RWPE1 (cell line): ENCODE data around the gene YPEL2.

Experiments used
- CTCF ChIA-PET: fragments of 350-600 bp; sonication (Branson Sonifier 250); formaldehyde crosslinking; extraction: SDS; loops from one replicate; lab custom pipeline; 2021; lab: Yijun Ruan, JAX
- POLR2A ChIA-PET: fragments of 400-600 bp; formaldehyde crosslinking; extraction: SDS; loops from one replicate; lab custom pipeline; 2020; ENCODE audit warnings: antibody characterized with exemption; ENCODE audit not compliant: low non-redundant PET; lab: Yijun Ruan, JAX
- DNase-seq: peaks from one replicate; pipeline ENCODE4 v3.0.0; 2012; ENCODE audit warnings: low spot score
- H3K27ac ChIP-seq: fragments of 450-650 bp; 2 replicates; pipeline ENCODE4 v1.5.1; 2017
- CTCF ChIP-seq: fragments of 450-650 bp; conservative IDR thresholded peaks from 2 replicates; pipeline ENCODE4 v1.5.1; 2017; ENCODE audit warnings: low read depth, mild to moderate bottlenecking

YPEL2 gene

GRCh38 chr17:59292174-59292523, 39.3 kb upstream of the YPEL2 start:
- no peak overlapping the region for H3K27ac ChIP-seq
- ChIA-PET POLR2A (interaction anchor here (0.7 kb wide), 1 partner anchor 1122 kb away, joined by 8 read pairs; no protein-coding TSS in a partner anchor), CTCF (no interaction called here)
- no peak for TF ChIP-seq CTCF
- no peak for DNase-seq

GRCh38 chr17:59296190-59296589, 35.3 kb upstream of the YPEL2 start:
- CTCF ChIA-PET, result interaction anchor here (0.7 kb wide), 1 partner anchor 75 kb away, joined by 3 read pairs; no protein-coding TSS in a partner anchor
- H3K27ac ChIP-seq, result no peak overlapping the region
- TF ChIP-seq CTCF, result no peak
- DNase-seq, result no peak
- POLR2A ChIA-PET, result no interaction called here

- no peak for DNase-seq
- POLR2A ChIA-PET, result no interaction called here
Measured at GRCh38 chr17:59298521-59298920, 32.9 kb upstream of the YPEL2 start.

GRCh38 chr17:59299400-59300092, 31.9 kb upstream of the YPEL2 start:
- ChIA-PET CTCF (interaction anchor here (0.6 to 0.9 kb wide), 2 partner anchors 11 to 18 kb away, joined by 3 to 5 read pairs; no protein-coding TSS in a partner anchor), POLR2A (no interaction called here)
- no peak for TF ChIP-seq CTCF
- no peak for DNase-seq
- H3K27ac ChIP-seq, result no peak overlapping the region

More at GRCh38 chr17:59298521-59298920, 32.9 kb upstream of the YPEL2 start:
- no peak overlapping the region for H3K27ac ChIP-seq
- no peak for TF ChIP-seq CTCF
- CTCF ChIA-PET, result interaction anchor here (0.6 to 0.9 kb wide), 2 partner anchors 50 to 769 kb away, joined by 4 to 8 read pairs; no protein-coding TSS in a partner anchor

GRCh38 chr17:59300941-59301340, 30.5 kb upstream of the YPEL2 start:
- DNase-seq, result no peak
- ChIA-PET CTCF (no interaction called here), POLR2A (no interaction called here)
- TF ChIP-seq CTCF, result no peak
- no peak overlapping the region for H3K27ac ChIP-seq

- no peak overlapping the region for H3K27ac ChIP-seq
- no peak for TF ChIP-seq CTCF
- DNase-seq, result no peak
- POLR2A ChIA-PET, result no interaction called here
- CTCF ChIA-PET, result no interaction called here
Measured at GRCh38 chr17:59304811-59305210, 26.6 kb upstream of the YPEL2 start.
